H9 (cell line): ENCODE results near the gene ARID1B. TPM values are rescaled to one million over a fixed set of nuclear protein-coding genes. Genes with fewer than 3 reads are reported as not detected.

Experiments
- DNase-seq: peaks from one replicate; pipeline ENCODE4 v3.0.0-alpha.2; 2017
- H2AFZ ChIP-seq: one replicate; pipeline ENCODE4 v1.6.1; 2013; ENCODE audit warnings: mild to moderate bottlenecking, low read length, control low read depth, moderate library complexity
- H2AK5ac ChIP-seq: 2 replicates; pipeline ENCODE4 v1.6.1; 2013; ENCODE audit warnings: low read length, control low read depth, mixed read lengths; ENCODE audit not compliant: insufficient read length
- H2BK120ac ChIP-seq: one replicate; pipeline ENCODE4 v1.6.1; 2013; ENCODE audit warnings: low read depth, mild to moderate bottlenecking, low read length, control low read depth, inconsistent platforms; ENCODE audit not compliant: poor library complexity, severe bottlenecking
- H2BK12ac ChIP-seq: 2 replicates; pipeline ENCODE4 v1.6.1; 2013; ENCODE audit warnings: low read length, control low read depth, mixed read lengths, low read depth; ENCODE audit not compliant: insufficient read length
- H2BK15ac ChIP-seq: 2 replicates; pipeline ENCODE4 v1.6.1; 2013; ENCODE audit warnings: low read depth, low read length, control low read depth
- H2BK20ac ChIP-seq: one replicate; pipeline ENCODE4 v1.6.1; 2013; ENCODE audit warnings: low read depth, mild to moderate bottlenecking, low read length, control low read depth, inconsistent platforms; ENCODE audit not compliant: poor library complexity, severe bottlenecking
- H2BK5ac ChIP-seq: 2 replicates; pipeline ENCODE4 v1.6.1; 2013; ENCODE audit warnings: low read length, control low read depth, mixed read lengths; ENCODE audit not compliant: insufficient read length
- H3K14ac ChIP-seq: 2 replicates; pipeline ENCODE4 v1.6.1; 2013; ENCODE audit warnings: low read length, control low read depth; ENCODE audit not compliant: insufficient read depth
- H3K18ac ChIP-seq: 2 replicates; pipeline ENCODE4 v1.6.1; 2013; ENCODE audit warnings: low read depth, mild to moderate bottlenecking, mixed read lengths, low read length, control low read depth; ENCODE audit not compliant: insufficient read length
- H3K23ac ChIP-seq: 2 replicates; pipeline ENCODE4 v1.6.1; 2013; ENCODE audit warnings: low read length, control low read depth, mixed read lengths, low read depth; ENCODE audit not compliant: insufficient read length
- H3K23me2 ChIP-seq: 2 replicates; pipeline ENCODE4 v1.6.1; 2013; ENCODE audit warnings: low read depth, mild to moderate bottlenecking, mixed read lengths, low read length, control low read depth; ENCODE audit not compliant: insufficient read length, poor library complexity, severe bottlenecking
- H3K27ac ChIP-seq: 2 replicates; pipeline ENCODE4 v1.5.1; 2013; ENCODE audit warnings: low read length, control low read depth, mixed read lengths, low read depth; ENCODE audit not compliant: insufficient read length
- H3K27me3 ChIP-seq: 2 replicates; pipeline ENCODE4 v1.6.1; 2013; ENCODE audit warnings: low read length, control low read depth, inconsistent platforms; ENCODE audit not compliant: insufficient read depth
- H3K4ac ChIP-seq: 2 replicates; pipeline ENCODE4 v1.6.1; 2013; ENCODE audit warnings: low read depth, mild to moderate bottlenecking, control low read depth, inconsistent platforms, low read length, moderate library complexity
- H3K4me1 ChIP-seq: 2 replicates; pipeline ENCODE4 v1.6.1; 2013; ENCODE audit warnings: low read length, control low read depth, inconsistent platforms; ENCODE audit not compliant: insufficient read depth
- H3K4me2 ChIP-seq: 2 replicates; pipeline ENCODE4 v1.6.1; 2013; ENCODE audit warnings: low read length, control low read depth, mixed read lengths; ENCODE audit not compliant: insufficient read length, insufficient read depth
- H3K56ac ChIP-seq: 2 replicates; pipeline ENCODE4 v1.6.1; 2013; ENCODE audit warnings: low read depth, mild to moderate bottlenecking, mixed read lengths, low read length, control low read depth; ENCODE audit not compliant: insufficient read length
- H3K79me1 ChIP-seq: 2 replicates; pipeline ENCODE4 v1.6.1; 2013; ENCODE audit warnings: low read depth, mild to moderate bottlenecking, moderate library complexity, low read length, control low read depth, inconsistent platforms; ENCODE audit not compliant: insufficient read depth, poor library complexity, severe bottlenecking
- H3K79me2 ChIP-seq: 2 replicates; pipeline ENCODE4 v1.6.1; 2013; ENCODE audit warnings: low read length, control low read depth, inconsistent platforms; ENCODE audit not compliant: insufficient read depth
- H3K9ac ChIP-seq: 2 replicates; pipeline ENCODE4 v1.6.1; 2013; ENCODE audit warnings: low read length, control low read depth, mixed read lengths; ENCODE audit not compliant: insufficient read length; ENCODE audit errors: extremely low read depth
- H3K9me3 ChIP-seq: one replicate; pipeline ENCODE4 v1.6.1; 2013; ENCODE audit warnings: low read depth, low read length, inconsistent platforms; ENCODE audit not compliant: control insufficient read depth
- H3T11ph ChIP-seq: one replicate; pipeline ENCODE4 v1.6.1; 2013; ENCODE audit warnings: mild to moderate bottlenecking, low read length, control low read depth, inconsistent platforms
- H4K20me1 ChIP-seq: one replicate; pipeline ENCODE4 v1.6.1; 2013; ENCODE audit not compliant: control insufficient read depth, insufficient read length, insufficient read depth
- H4K5ac ChIP-seq: 2 replicates; pipeline ENCODE4 v1.6.1; 2013; ENCODE audit warnings: low read depth, mild to moderate bottlenecking, mixed read lengths, low read length, control low read depth; ENCODE audit not compliant: insufficient read length
- H4K8ac ChIP-seq: replicated peaks from 2 replicates; pipeline ENCODE4 v1.6.1; 2013; ENCODE audit warnings: low read length, control low read depth, mixed read lengths, low read depth; ENCODE audit not compliant: insufficient read length
- H4K91ac ChIP-seq: 2 replicates; pipeline ENCODE4 v1.6.1; 2013; ENCODE audit warnings: low read depth, mild to moderate bottlenecking, moderate library complexity, mixed read lengths, low read length, control low read depth; ENCODE audit not compliant: insufficient read length
- H3K27ac Mint-ChIP-seq, 3 experiments: 2 replicates in 2 of 3; 3 replicates in 1 of 3; pipeline ENCODE4 v1.8.0; 2020 to 2021; ENCODE audit warnings: mixed read lengths in 3 of 3, mild to moderate bottlenecking in 1 of 3, moderate library complexity in 1 of 3
- H3K27me3 Mint-ChIP-seq: 2 replicates; pipeline ENCODE4 v1.8.0; 2021; ENCODE audit warnings: low read depth, mild to moderate bottlenecking, moderate library complexity, mixed read lengths
- H3K36me3 Mint-ChIP-seq, 3 experiments: 2 replicates in 2 of 3; 3 replicates in 1 of 3; pipeline ENCODE4 v1.8.0; 2020 to 2021; ENCODE audit warnings: low read depth in 3 of 3, mixed read lengths in 3 of 3; ENCODE audit not compliant: insufficient read depth in 1 of 3
- H3K4me1 Mint-ChIP-seq, 2 experiments: 2 replicates each; pipeline ENCODE4 v1.8.0; 2020; ENCODE audit warnings: mixed read lengths in 2 of 2
- H3K4me3 Mint-ChIP-seq, 2 experiments: 2 replicates in 1 of 2; 3 replicates in 1 of 2; pipeline ENCODE4 v1.8.0; 2020 to 2021; ENCODE audit warnings: mild to moderate bottlenecking in 2 of 2, mixed read lengths in 2 of 2, moderate library complexity in 1 of 2
- H3K9me3 Mint-ChIP-seq, 2 experiments: 2 replicates in 1 of 2; 3 replicates in 1 of 2; pipeline ENCODE4 v1.8.0; 2020; ENCODE audit warnings: mild to moderate bottlenecking in 2 of 2, mixed read lengths in 2 of 2, moderate library complexity in 1 of 2
- WGBS: extraction: QIAGEN DNeasy Blood & Tissue Kit; methylation state at CpG from one replicate; pipeline ENCODE4 v1.1.7; 2013; ENCODE audit warnings: missing lambda C conversion rate, low lambda C conversion rate, mixed read lengths; ENCODE audit not compliant: insufficient read length; ENCODE audit errors: extremely low coverage; 5-methylcytosine and 5-hydroxymethylcytosine counted together
- total RNA-seq: library from RNA; stranded (reverse); gene quantifications from 2 replicates; pipeline ENCODE4 v1.2.1, GENCODE V29; 2021
- TF ChIP-seq, protein P1 (sequence below): fragments of 200-600 bp; sonication (generic); conservative IDR thresholded peaks from 3 replicates; pipeline ENCODE4 v1.8.0; 2021; ENCODE audit warnings: antibody characterized with exemption, mild to moderate bottlenecking

Gene ARID1B
- total RNA-seq, 1 experiment from 2014 or later = 88.2 TPM

DNA sequence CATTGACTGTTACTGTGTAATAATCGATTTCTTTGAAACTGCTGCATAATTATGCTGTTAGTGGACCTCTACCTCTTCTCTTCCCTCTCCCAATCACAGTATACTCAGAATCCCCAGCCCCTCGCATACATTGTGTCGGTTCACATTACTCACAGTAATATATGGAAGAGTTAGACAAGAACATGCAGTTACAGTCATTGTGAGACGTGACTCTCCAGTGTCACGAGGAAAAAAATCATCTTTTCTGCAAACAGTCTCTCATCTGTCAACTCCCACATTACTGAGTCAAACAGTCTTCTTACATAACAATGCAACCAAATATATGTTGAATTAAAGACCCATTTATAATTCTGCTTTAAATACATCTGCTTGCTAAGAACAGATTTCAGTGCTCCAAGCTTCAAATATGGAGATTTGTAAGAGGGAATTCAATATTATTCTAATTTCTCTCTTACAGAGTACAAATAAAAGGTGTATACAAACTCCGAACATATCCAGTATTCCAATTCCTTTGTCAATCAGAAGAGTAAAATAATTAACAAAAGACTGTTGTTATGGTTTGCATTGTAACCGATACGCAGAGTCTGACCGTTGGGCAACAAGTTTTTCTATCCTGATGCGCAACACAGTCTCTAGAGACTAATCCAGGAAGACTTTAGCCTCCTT is 432.8 kb downstream of the ARID1B start:
- H4K8ac ChIP-seq = no peak overlapping the region
- H3K27me3 ChIP-seq = no peaks in the 10 kb centered on the region
- no peaks in the 10 kb centered on the region for H3K79me2 ChIP-seq
- no CpG with 5 or more reads among the region's 10 CpGs for WGBS
- no peak overlapping the region for H3K4ac ChIP-seq
- H3T11ph ChIP-seq = no peak overlapping the region
- H3K4me2 ChIP-seq = no peak overlapping the region
- H3K14ac ChIP-seq = no peak overlapping the region
- H3K27ac ChIP-seq = no peak overlapping the region
- H2BK20ac ChIP-seq = no peak overlapping the region
- H2BK12ac ChIP-seq = no peak overlapping the region
- TF ChIP-seq, protein P1, sequence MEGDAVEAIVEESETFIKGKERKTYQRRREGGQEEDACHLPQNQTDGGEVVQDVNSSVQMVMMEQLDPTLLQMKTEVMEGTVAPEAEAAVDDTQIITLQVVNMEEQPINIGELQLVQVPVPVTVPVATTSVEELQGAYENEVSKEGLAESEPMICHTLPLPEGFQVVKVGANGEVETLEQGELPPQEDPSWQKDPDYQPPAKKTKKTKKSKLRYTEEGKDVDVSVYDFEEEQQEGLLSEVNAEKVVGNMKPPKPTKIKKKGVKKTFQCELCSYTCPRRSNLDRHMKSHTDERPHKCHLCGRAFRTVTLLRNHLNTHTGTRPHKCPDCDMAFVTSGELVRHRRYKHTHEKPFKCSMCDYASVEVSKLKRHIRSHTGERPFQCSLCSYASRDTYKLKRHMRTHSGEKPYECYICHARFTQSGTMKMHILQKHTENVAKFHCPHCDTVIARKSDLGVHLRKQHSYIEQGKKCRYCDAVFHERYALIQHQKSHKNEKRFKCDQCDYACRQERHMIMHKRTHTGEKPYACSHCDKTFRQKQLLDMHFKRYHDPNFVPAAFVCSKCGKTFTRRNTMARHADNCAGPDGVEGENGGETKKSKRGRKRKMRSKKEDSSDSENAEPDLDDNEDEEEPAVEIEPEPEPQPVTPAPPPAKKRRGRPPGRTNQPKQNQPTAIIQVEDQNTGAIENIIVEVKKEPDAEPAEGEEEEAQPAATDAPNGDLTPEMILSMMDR = no peak
- H3K4me3 Mint-ChIP-seq = no peak overlapping the region
- no peak overlapping the region for H4K5ac ChIP-seq
- no peaks in the 10 kb centered on the region for H3K79me1 ChIP-seq
- no peaks in the 10 kb centered on the region for H3K4me1 ChIP-seq
- no peak overlapping the region for H3K23ac ChIP-seq
- H3K56ac ChIP-seq = no peak overlapping the region
- peaks cover 13 to 25% (median 18%) of the 10 kb centered on the region in 3 experiments; a peak in 6 of 7 replicates for H3K36me3 Mint-ChIP-seq
- no peak overlapping the region for H3K9ac ChIP-seq
- no peaks in the 10 kb centered on the region for H3K9me3 ChIP-seq
- no peak for DNase-seq
- no peaks in the 10 kb centered on the region; a peak in 1 of 4 replicates for H3K4me1 Mint-ChIP-seq
- H2BK120ac ChIP-seq = no peak overlapping the region
- H4K91ac ChIP-seq = no peak overlapping the region
- no peaks in the 10 kb centered on the region for H4K20me1 ChIP-seq
- no peaks in the 10 kb centered on the region for H3K23me2 ChIP-seq
- H3K18ac ChIP-seq = no peak overlapping the region
- H3K27me3 Mint-ChIP-seq = no peaks in the 10 kb centered on the region
- no peak overlapping the region for H2BK15ac ChIP-seq
- no peak overlapping the region for H2AK5ac ChIP-seq
- no peak overlapping the region for H3K27ac Mint-ChIP-seq
- no peak overlapping the region for H2BK5ac ChIP-seq
- no peak overlapping the region for H2AFZ ChIP-seq
- no peaks in the 10 kb centered on the region for H3K9me3 Mint-ChIP-seq
